Neural crest cell (in vitro differentiated cells): Measurements from ENCODE around the gene DOK3. TPM values are rescaled to one million over a fixed set of nuclear protein-coding genes. Genes with fewer than 3 reads are reported as not detected.

Experiments
- DNase-seq: peaks from one replicate; pipeline ENCODE4 v3.0.0; 2021; ENCODE audit warnings: low read depth, mixed read lengths, low spot score
- H3K27ac Mint-ChIP-seq: one replicate; pipeline ENCODE4 v1.8.0; 2021; ENCODE audit warnings: mild to moderate bottlenecking, mixed read lengths; ENCODE audit not compliant: unreplicated experiment
- H3K27me3 Mint-ChIP-seq: 2 replicates; pipeline ENCODE4 v1.8.0; 2021; ENCODE audit warnings: low read depth, mild to moderate bottlenecking, mixed read lengths
- H3K36me3 Mint-ChIP-seq: 2 replicates; pipeline ENCODE4 v1.8.0; 2021; ENCODE audit warnings: low read depth, mild to moderate bottlenecking, mixed read lengths
- H3K4me1 Mint-ChIP-seq: 2 replicates; pipeline ENCODE4 v1.8.0; 2021; ENCODE audit warnings: mixed read lengths
- H3K4me3 Mint-ChIP-seq: one replicate; pipeline ENCODE4 v1.8.0; 2021; ENCODE audit warnings: mild to moderate bottlenecking, mixed read lengths
- H3K9me3 Mint-ChIP-seq: 2 replicates; pipeline ENCODE4 v1.8.0; 2021; ENCODE audit warnings: mixed read lengths
- total RNA-seq: library from RNA; stranded (reverse); gene quantifications from 2 replicates; pipeline ENCODE4 v1.2.1, GENCODE V29; 2021
- TF ChIP-seq, protein P1 (sequence below): fragments of 200-600 bp; sonication (generic); conservative IDR thresholded peaks from 2 replicates; pipeline ENCODE4 v1.5.0; 2021; ENCODE audit warnings: antibody characterized with exemption, mild to moderate bottlenecking

Gene DOK3
- total RNA-seq, 1 donor from 2014 or later, result 11.4 TPM

DNA sequence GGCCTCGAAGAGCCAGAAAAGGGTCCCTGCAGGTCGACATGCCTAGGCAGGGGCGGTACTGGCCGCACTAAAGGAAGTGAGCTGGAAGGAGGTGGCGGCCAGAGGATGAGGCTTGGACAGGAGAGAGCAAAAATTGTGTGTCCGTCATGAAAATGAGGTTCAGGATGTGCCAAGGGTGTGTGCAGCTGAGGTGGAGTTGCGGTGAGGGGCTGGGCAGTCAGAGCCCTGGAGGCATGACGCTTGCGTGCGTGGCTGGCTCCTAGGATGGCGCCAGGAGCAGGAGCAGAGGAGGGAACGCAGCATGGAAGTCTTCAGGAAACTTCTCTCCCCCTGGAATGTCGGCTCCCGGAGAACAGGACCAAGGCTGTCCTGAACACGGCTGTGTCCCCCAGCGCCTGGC lies 6.7 kb downstream of the DOK3 start:
- Mint-ChIP-seq H3K27me3 (peaks cover 21% of the 10 kb centered on the region), H3K4me3 (no peak overlapping the region), H3K27ac (peak overlapping the region; percentile 96), H3K4me1 (peaks cover 34% of the 10 kb centered on the region), H3K36me3 (peaks cover 6% of the 10 kb centered on the region), H3K9me3 (no peaks in the 10 kb centered on the region)
- TF ChIP-seq, protein P1, sequence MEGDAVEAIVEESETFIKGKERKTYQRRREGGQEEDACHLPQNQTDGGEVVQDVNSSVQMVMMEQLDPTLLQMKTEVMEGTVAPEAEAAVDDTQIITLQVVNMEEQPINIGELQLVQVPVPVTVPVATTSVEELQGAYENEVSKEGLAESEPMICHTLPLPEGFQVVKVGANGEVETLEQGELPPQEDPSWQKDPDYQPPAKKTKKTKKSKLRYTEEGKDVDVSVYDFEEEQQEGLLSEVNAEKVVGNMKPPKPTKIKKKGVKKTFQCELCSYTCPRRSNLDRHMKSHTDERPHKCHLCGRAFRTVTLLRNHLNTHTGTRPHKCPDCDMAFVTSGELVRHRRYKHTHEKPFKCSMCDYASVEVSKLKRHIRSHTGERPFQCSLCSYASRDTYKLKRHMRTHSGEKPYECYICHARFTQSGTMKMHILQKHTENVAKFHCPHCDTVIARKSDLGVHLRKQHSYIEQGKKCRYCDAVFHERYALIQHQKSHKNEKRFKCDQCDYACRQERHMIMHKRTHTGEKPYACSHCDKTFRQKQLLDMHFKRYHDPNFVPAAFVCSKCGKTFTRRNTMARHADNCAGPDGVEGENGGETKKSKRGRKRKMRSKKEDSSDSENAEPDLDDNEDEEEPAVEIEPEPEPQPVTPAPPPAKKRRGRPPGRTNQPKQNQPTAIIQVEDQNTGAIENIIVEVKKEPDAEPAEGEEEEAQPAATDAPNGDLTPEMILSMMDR, result no peak
- no peak for DNase-seq

GRCh38 chr5:177501874-177502678 lies 7.5 kb downstream of the DOK3 start:
- Mint-ChIP-seq H3K4me1 (peaks cover 33% of the 10 kb centered on the region), H3K36me3 (peaks cover 2% of the 10 kb centered on the region), H3K27me3 (peaks cover 24% of the 10 kb centered on the region), H3K27ac (peak overlapping the region; percentile 48), H3K9me3 (no peaks in the 10 kb centered on the region), H3K4me3 (peak overlapping the region; percentile 25)
- TF ChIP-seq, protein P1, result no peak
- no peak for DNase-seq

- Mint-ChIP-seq H3K27ac (no peak overlapping the region), H3K27me3 (peaks cover 24% of the 10 kb centered on the region), H3K9me3 (no peaks in the 10 kb centered on the region), H3K4me3 (peak overlapping the region; percentile 62), H3K36me3 (no peaks in the 10 kb centered on the region), H3K4me1 (peaks cover 38% of the 10 kb centered on the region)
- DNase-seq, result peak; percentile 98
- TF ChIP-seq, protein P1, result peak; percentile 99
Measured at GRCh38 chr5:177500685-177501522, 8.7 kb downstream of the DOK3 start.

GRCh38 chr5:177499842-177500241 lies 9.8 kb downstream of the DOK3 start:
- Mint-ChIP-seq H3K36me3 (no peaks in the 10 kb centered on the region), H3K27ac (no peak overlapping the region), H3K4me1 (peaks cover 43% of the 10 kb centered on the region), H3K9me3 (no peaks in the 10 kb centered on the region), H3K27me3 (peaks cover 24% of the 10 kb centered on the region), H3K4me3 (peak overlapping the region; percentile 65)
- TF ChIP-seq, protein P1, result no peak
- DNase-seq, result no peak

GRCh38 chr5:177498013-177498787 lies 11.4 kb downstream of the DOK3 start:
- no peaks in the 10 kb centered on the region for H3K36me3 Mint-ChIP-seq
- H3K27ac Mint-ChIP-seq, result no peak overlapping the region
- TF ChIP-seq, protein P1, result no peak
- H3K9me3 Mint-ChIP-seq, result no peaks in the 10 kb centered on the region
- DNase-seq, result no peak
- peaks cover 47% of the 10 kb centered on the region for H3K4me1 Mint-ChIP-seq
- peak overlapping the region; percentile 88 for H3K4me3 Mint-ChIP-seq
- peaks cover 24% of the 10 kb centered on the region for H3K27me3 Mint-ChIP-seq
